Osteoblast (primary cell): ENCODE measurements around the gene PSIP1. TPM values are rescaled to one million over a fixed set of nuclear protein-coding genes. Genes with fewer than 3 reads are reported as not detected.

Source experiments
- DNase-seq: peaks from one replicate; pipeline ENCODE4 v3.0.0; 2011; ENCODE audit warnings: low spot score, mixed read lengths; ENCODE audit not compliant: insufficient read length; ENCODE audit errors: missing footprints
- H2AFZ ChIP-seq: 2 replicates; pipeline ENCODE4 v1.6.0; 2011; ENCODE audit warnings: mild to moderate bottlenecking, low read length
- H3K27ac ChIP-seq: 2 replicates; pipeline ENCODE4 v1.5.1; 2011; ENCODE audit warnings: mild to moderate bottlenecking, low read depth, low read length, moderate library complexity
- H3K27me3 ChIP-seq: 2 replicates; pipeline ENCODE4 v1.6.0; 2012; ENCODE audit warnings: mild to moderate bottlenecking, control low read depth, inconsistent platforms, low read length, moderate library complexity; ENCODE audit not compliant: insufficient read depth
- H3K36me3 ChIP-seq: 2 replicates; pipeline ENCODE4 v1.5.1; 2011; ENCODE audit warnings: mild to moderate bottlenecking, low read length, control low read depth, moderate library complexity; ENCODE audit not compliant: insufficient read depth
- H3K4me1 ChIP-seq: 2 replicates; pipeline ENCODE4 v1.5.1; 2011; ENCODE audit warnings: mild to moderate bottlenecking, low read length, control low read depth, moderate library complexity; ENCODE audit not compliant: insufficient read depth
- H3K4me2 ChIP-seq: 2 replicates; pipeline ENCODE4 v1.6.0; 2011; ENCODE audit warnings: mild to moderate bottlenecking, low read length; ENCODE audit not compliant: insufficient read depth
- H3K4me3 ChIP-seq: fragments of 200-600 bp; sonication (generic); 3 replicates; pipeline ENCODE4 v1.5.1; 2012; ENCODE audit warnings: mild to moderate bottlenecking, low read length, inconsistent platforms; ENCODE audit not compliant: insufficient read depth
- H3K79me2 ChIP-seq: 2 replicates; pipeline ENCODE4 v1.6.0; 2012; ENCODE audit warnings: mild to moderate bottlenecking, low read length, control low read depth, inconsistent platforms; ENCODE audit not compliant: insufficient read depth
- H3K9me3 ChIP-seq: 2 replicates; pipeline ENCODE4 v1.5.1; 2011; ENCODE audit warnings: low read depth, low read length, control low read depth
- H4K20me1 ChIP-seq: 2 replicates; pipeline ENCODE4 v1.6.0; 2012; ENCODE audit warnings: mild to moderate bottlenecking, low read length, control low read depth; ENCODE audit not compliant: insufficient read depth
- total RNA-seq: library from RNA; depleted of rRNA; stranded (reverse); fragments of >200 nt; gene quantifications from 2 replicates; pipeline ENCODE4 v1.2.3, GENCODE V29; 2012
- TF ChIP-seq, protein P1 (sequence below): IDR thresholded peaks from 2 replicates; pipeline ENCODE4 v1.5.1; 2011; ENCODE audit warnings: mild to moderate bottlenecking, low read depth, low read length, moderate library complexity; ENCODE audit errors: extremely low read depth

The PSIP1 gene
- total RNA-seq, 1 donor = 45.2 TPM

DNA sequence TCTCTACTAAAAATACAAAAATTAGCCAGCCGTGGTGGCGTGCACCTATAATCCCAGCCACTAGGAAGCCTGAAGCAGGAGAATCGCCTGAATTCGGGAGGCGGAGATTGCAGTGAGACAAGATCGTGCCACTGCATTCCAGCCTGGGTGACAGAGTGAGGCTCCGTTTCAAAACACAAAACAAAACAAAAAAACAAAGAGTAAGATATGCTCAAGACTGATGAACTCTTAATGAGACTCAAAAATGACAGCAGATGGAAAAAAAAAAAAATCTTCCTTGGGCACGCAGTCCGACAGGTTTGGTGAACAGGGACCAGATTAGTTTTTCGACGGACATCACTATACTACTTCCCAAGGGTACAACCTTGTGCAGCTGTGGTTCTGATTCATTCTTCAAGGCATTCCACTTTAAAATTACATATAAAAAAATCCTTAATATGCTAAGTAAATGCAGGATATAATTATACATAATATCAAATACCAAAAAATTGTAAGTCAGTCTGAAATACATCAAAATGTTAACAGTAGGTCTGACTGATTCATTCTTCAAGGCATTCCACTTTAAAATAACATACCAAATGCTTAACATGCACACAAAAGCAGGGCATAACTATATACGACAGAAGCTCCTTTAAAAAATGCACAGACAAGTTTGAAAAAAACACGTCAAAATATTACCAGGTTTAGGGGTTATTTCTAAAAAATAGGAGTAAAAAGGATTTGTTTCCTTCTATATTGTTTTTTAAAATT is 12.3 kb downstream of the PSIP1 start:
- TF ChIP-seq, protein P1, sequence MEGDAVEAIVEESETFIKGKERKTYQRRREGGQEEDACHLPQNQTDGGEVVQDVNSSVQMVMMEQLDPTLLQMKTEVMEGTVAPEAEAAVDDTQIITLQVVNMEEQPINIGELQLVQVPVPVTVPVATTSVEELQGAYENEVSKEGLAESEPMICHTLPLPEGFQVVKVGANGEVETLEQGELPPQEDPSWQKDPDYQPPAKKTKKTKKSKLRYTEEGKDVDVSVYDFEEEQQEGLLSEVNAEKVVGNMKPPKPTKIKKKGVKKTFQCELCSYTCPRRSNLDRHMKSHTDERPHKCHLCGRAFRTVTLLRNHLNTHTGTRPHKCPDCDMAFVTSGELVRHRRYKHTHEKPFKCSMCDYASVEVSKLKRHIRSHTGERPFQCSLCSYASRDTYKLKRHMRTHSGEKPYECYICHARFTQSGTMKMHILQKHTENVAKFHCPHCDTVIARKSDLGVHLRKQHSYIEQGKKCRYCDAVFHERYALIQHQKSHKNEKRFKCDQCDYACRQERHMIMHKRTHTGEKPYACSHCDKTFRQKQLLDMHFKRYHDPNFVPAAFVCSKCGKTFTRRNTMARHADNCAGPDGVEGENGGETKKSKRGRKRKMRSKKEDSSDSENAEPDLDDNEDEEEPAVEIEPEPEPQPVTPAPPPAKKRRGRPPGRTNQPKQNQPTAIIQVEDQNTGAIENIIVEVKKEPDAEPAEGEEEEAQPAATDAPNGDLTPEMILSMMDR = no peak

DNA sequence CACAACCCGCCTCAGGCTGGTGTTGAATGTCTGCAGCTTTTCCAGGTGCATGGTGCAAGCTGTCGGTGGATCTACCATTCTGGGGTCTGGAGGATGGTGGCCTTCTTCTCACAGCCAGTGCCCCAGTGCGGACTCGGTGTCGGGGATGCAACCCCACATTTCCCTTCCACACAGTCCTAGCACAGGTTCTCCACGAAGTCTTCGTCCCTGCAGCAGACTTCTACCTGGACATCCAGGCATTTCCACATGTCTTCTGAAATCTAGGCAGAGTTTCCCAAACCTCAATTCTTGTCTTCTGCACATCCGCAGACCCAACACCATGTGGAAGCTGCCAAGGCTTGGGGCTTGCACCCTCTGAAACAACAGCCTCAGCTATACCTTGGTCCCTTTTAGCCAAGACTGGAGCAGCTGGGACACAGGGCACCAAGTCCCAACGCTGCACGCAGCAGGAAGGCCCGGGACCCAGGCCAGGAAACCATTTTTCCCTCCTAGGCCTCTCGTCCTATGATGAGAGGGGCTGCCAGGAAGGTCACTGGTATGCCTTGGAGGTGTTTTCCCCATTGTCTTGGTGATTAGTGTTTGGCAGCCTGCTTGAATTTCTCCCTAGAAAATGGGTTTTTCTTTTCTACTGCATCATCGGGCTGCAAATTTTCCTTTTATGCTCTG is 18.2 kb downstream of the PSIP1 start:
- Histone ChIP-seq H3K4me2 (no peak overlapping the region), H3K79me2 (peaks cover 8% of the 10 kb centered on the region), H3K4me1 (no peaks in the 10 kb centered on the region), H3K27ac (no peak overlapping the region), H3K27me3 (no peaks in the 10 kb centered on the region), H3K9me3 (no peaks in the 10 kb centered on the region), H3K36me3 (peaks cover 3% of the 10 kb centered on the region), H2AFZ (no peak overlapping the region), H3K4me3 (no peak overlapping the region), H4K20me1 (no peaks in the 10 kb centered on the region)
- TF ChIP-seq, protein P1 = no peak
- DNase-seq = no peak

More for the DNA sequence above, 12.3 kb downstream of the PSIP1 start:
- Histone ChIP-seq H4K20me1 (no peaks in the 10 kb centered on the region), H3K4me3 (no peak overlapping the region), H3K27ac (no peak overlapping the region), H2AFZ (no peak overlapping the region), H3K4me1 (peaks cover 4% of the 10 kb centered on the region), H3K79me2 (peaks cover 26% of the 10 kb centered on the region), H3K9me3 (no peaks in the 10 kb centered on the region), H3K27me3 (no peaks in the 10 kb centered on the region), H3K4me2 (no peak overlapping the region), H3K36me3 (no peaks in the 10 kb centered on the region)
- DNase-seq = peak; percentile 62

GRCh38 chr9:15491950-15492349 is 18.8 kb downstream of the PSIP1 start:
- no peak overlapping the region for H3K27ac ChIP-seq
- no peaks in the 10 kb centered on the region for H3K27me3 ChIP-seq
- H4K20me1 ChIP-seq = no peaks in the 10 kb centered on the region
- H3K9me3 ChIP-seq = no peaks in the 10 kb centered on the region
- H3K4me3 ChIP-seq = no peak overlapping the region
- no peak for DNase-seq
- peaks cover 3% of the 10 kb centered on the region for H3K36me3 ChIP-seq
- no peak overlapping the region for H2AFZ ChIP-seq
- no peaks in the 10 kb centered on the region for H3K4me1 ChIP-seq
- H3K4me2 ChIP-seq = no peak overlapping the region
- TF ChIP-seq, protein P1 = no peak
- H3K79me2 ChIP-seq = peaks cover 8% of the 10 kb centered on the region

GRCh38 chr9:15485836-15486666 is 24.7 kb downstream of the PSIP1 start:
- no peaks in the 10 kb centered on the region for H3K79me2 ChIP-seq
- DNase-seq = no peak
- TF ChIP-seq, protein P1 = peak; percentile 63
- no peak overlapping the region for H3K4me3 ChIP-seq
- peaks cover 4% of the 10 kb centered on the region for H3K4me1 ChIP-seq
- H3K9me3 ChIP-seq = no peaks in the 10 kb centered on the region
- H2AFZ ChIP-seq = no peak overlapping the region
- no peak overlapping the region for H3K4me2 ChIP-seq
- H3K27ac ChIP-seq = no peak overlapping the region
- no peaks in the 10 kb centered on the region for H3K27me3 ChIP-seq
- H3K36me3 ChIP-seq = peaks cover 9% of the 10 kb centered on the region
- no peaks in the 10 kb centered on the region for H4K20me1 ChIP-seq
